PFSK-1 (cell line): Measurements from ENCODE around the gene LRP3.

Source experiments
- POLR2AphosphoS5 ChIP-seq: IDR thresholded peaks from 2 replicates; pipeline ENCODE4 v1.6.1; 2012; ENCODE audit warnings: low read depth, mild to moderate bottlenecking, control low read depth, low read length, moderate library complexity
- TAF1 ChIP-seq: IDR thresholded peaks from 2 replicates; pipeline ENCODE4 v1.6.1; 2012; ENCODE audit warnings: low read length, control low read depth, borderline replicate concordance; ENCODE audit not compliant: insufficient read depth

DNA sequence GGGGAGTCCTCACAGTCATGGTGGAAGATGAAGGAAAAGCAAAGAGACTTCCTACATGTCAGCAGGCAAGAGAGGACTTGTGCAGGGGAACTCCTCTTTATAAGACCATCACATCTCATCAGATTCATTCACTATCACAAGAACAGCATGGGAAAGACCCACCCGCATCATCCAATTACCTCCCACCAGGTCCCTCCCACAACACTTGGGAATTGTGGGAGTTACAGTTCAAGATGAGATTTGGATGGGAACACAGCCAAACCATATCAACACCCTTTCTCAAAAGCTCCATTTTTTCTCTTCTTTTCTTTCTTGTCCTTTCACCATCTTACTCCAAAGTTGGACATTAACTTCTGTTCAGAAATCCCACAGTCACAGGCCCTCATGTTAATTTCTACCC is 4.7 kb upstream of the LRP3 start:
- no peak for TF ChIP-seq TAF1
- no peak for TF ChIP-seq POLR2AphosphoS5
